ENCODE measurements around the gene IDUA. TPM values are rescaled to one million over a fixed set of nuclear protein-coding genes. Genes with fewer than 3 reads are reported as not detected.

Gene IDUA
- total RNA-seq, 1 experiment from 2014 or later, result 46.6 TPM

DNA sequence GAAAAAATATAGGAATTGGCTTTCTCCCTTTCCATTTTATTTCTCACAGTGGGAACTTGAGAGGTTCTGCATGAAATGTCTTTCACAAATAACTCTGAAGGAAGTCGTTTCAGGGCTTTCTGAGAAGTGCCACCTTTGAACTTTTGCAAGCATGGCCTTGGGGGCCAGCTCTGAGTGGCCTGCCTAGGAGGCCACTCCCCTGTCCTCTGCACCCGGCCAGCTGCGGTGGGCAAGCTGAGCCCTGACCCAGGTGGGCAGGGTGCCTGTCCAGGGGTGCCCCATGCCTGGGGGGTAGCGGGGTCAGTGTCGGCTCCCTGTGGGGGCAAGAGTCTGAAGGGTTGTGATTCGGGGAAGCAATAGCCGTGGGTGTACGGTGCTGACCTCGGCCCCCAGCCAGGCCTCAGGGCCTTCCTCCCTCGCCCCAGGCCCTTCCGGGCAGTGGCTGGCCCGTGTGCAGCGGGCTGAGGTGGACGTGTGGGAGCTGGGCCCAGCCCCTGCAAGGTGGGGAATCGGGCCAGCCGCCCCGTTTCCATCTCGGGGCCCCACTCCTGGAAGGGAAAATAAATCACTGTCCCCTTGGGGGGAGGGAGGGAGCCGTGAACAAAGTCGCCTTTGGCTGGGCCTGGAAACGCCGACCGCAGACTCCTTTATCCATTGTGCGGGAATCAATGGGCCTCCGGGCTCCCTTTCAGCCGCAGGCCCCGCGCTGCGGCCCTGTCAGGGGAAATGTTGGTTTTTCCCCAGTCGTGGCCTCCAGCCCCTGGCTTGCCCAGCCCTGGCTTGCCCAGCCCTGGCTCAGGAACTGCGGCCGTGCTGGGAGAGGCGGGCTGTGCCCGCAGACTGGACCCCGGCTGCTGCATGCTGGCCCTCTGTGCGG, 27.7 kb downstream of the IDUA start:
- no peak overlapping the region for H3K27ac ChIP-seq
- peaks cover 21% of the 10 kb centered on the region; the same call in 1 of the 2 replicates for H3F3A ChIP-seq (ENCODE audit: insufficient read depth, low read depth)
- no peaks in the 10 kb centered on the region for H3K9me2 ChIP-seq (ENCODE audit: insufficient read depth)
- H3K4me3 ChIP-seq, result no peak overlapping the region
- no peak overlapping the region for H3K4me2 ChIP-seq
- CTCF ChIA-PET, result no interaction called here
- POLR2A ChIA-PET (ENCODE audit: unreplicated experiment), result no interaction called here
- no peak overlapping the region for H2AFZ ChIP-seq
- TF ChIP-seq, protein P1, sequence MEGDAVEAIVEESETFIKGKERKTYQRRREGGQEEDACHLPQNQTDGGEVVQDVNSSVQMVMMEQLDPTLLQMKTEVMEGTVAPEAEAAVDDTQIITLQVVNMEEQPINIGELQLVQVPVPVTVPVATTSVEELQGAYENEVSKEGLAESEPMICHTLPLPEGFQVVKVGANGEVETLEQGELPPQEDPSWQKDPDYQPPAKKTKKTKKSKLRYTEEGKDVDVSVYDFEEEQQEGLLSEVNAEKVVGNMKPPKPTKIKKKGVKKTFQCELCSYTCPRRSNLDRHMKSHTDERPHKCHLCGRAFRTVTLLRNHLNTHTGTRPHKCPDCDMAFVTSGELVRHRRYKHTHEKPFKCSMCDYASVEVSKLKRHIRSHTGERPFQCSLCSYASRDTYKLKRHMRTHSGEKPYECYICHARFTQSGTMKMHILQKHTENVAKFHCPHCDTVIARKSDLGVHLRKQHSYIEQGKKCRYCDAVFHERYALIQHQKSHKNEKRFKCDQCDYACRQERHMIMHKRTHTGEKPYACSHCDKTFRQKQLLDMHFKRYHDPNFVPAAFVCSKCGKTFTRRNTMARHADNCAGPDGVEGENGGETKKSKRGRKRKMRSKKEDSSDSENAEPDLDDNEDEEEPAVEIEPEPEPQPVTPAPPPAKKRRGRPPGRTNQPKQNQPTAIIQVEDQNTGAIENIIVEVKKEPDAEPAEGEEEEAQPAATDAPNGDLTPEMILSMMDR (conservative IDR thresholded peaks at IDR 0.05), result no peak
- TF ChIP-seq EZH2 (IDR thresholded peaks at IDR 0.05; ENCODE audit: low read depth), result no peak
- no peaks in the 10 kb centered on the region for H3K36me3 ChIP-seq (ENCODE audit: low read depth)
- no peak for DNase-seq
- no TSS peak for BruUV-seq (replicated peaks)
- intact Hi-C loops (cut with micrococcal nuclease; ENCODE audit: unreplicated experiment), result loop anchor here (5.0 kb wide), 2 partner anchors 233 to 333 kb away; partner anchors contain the start of genes CTBP1 and UVSSA
- no peaks in the 10 kb centered on the region for H3K27me3 ChIP-seq (ENCODE audit: insufficient read depth, low read depth)
- H3K9me3 ChIP-seq (ENCODE audit: insufficient read depth, low read depth), result no peaks in the 10 kb centered on the region
- H3K4me1 ChIP-seq (replicated peaks; ENCODE audit: insufficient read depth), result peaks cover 5% of the 10 kb centered on the region; the same call in 1 of the 2 replicates
- H3K79me2 ChIP-seq (ENCODE audit: low read depth), result no peaks in the 10 kb centered on the region; the same call in 1 of the 2 replicates
- H4K20me1 ChIP-seq (ENCODE audit: insufficient read depth), result peaks cover 2% of the 10 kb centered on the region; the same call in 1 of the 2 replicates

DNA sequence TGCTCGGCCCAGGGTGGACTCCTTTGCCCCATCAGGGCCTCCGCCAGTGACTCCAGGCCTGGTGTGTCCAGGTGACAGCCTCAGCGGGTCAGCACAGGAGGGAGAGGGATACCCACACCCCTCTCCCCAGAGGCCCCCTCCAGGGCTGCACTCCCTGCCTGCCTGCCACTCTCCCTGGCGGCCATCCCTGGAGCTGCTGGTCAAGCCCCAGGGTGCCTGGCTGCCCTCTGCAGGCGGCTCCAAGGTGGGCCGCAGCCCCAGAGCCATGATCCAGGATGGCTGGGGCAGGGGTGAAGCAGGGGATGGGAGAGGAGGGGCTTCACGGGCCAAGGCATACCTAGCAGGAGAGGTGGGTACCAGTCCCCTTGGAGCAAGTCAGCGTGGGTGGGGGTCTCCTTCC, 28.3 kb downstream of the IDUA start:
- CTCF ChIA-PET, result no interaction called here
- BruUV-seq (replicated peaks), result no TSS peak
- H3K27me3 ChIP-seq (ENCODE audit: insufficient read depth, low read depth), result no peaks in the 10 kb centered on the region
- no peaks in the 10 kb centered on the region for H3K9me2 ChIP-seq (ENCODE audit: insufficient read depth)
- no peak overlapping the region for H3K4me3 ChIP-seq
- POLR2A ChIA-PET (ENCODE audit: unreplicated experiment), result no interaction called here
- H2AFZ ChIP-seq, result no peak overlapping the region
- peaks cover 5% of the 10 kb centered on the region; the same call in 1 of the 2 replicates for H3K4me1 ChIP-seq (replicated peaks; ENCODE audit: insufficient read depth)
- no peaks in the 10 kb centered on the region for H3K9me3 ChIP-seq (ENCODE audit: insufficient read depth, low read depth)
- no peak for DNase-seq
- intact Hi-C loops (cut with micrococcal nuclease; ENCODE audit: unreplicated experiment), result no loop called here
- no peaks in the 10 kb centered on the region; the same call in 1 of the 2 replicates for H3K79me2 ChIP-seq (ENCODE audit: low read depth)
- H3K27ac ChIP-seq, result no peak overlapping the region
- no peaks in the 10 kb centered on the region for H3K36me3 ChIP-seq (ENCODE audit: low read depth)
- TF ChIP-seq, protein P1 (conservative IDR thresholded peaks at IDR 0.05), result no peak
- no peak for TF ChIP-seq EZH2 (IDR thresholded peaks at IDR 0.05; ENCODE audit: low read depth)
- H3K4me2 ChIP-seq, result no peak overlapping the region
- peaks cover 18% of the 10 kb centered on the region; the same call in 1 of the 2 replicates for H3F3A ChIP-seq (ENCODE audit: insufficient read depth, low read depth)
- H4K20me1 ChIP-seq (ENCODE audit: insufficient read depth), result peaks cover 2% of the 10 kb centered on the region; the same call in 1 of the 2 replicates

DNA sequence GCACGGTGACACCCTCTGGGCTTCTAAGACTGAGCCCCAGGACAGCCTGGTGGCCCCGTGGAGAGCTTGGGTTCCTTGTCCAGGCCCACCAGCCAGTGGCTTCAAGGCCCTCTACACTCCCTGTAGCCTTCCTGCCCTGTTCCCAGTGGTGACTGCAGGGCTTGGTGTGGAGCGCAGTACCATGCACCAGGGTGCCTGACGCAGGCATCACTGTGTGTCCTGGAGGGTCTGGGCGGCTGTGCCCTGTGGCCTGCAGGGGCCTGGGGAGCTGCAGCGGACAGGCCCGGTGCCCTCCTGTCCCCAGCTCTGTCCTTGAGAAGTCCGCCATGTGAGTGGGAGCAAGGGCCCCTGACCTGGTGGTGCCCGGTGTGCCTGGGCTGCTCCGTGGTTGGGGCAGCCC, 28.9 kb downstream of the IDUA start:
- Histone ChIP-seq H3K27me3 (ENCODE audit: insufficient read depth, low read depth) (no peaks in the 10 kb centered on the region), H3F3A (ENCODE audit: insufficient read depth, low read depth) (peaks cover 12% of the 10 kb centered on the region; the same call in 1 of the 2 replicates), H3K4me2 (no peak overlapping the region), H3K9me3 (ENCODE audit: insufficient read depth, low read depth) (no peaks in the 10 kb centered on the region), H3K79me2 (ENCODE audit: low read depth) (no peaks in the 10 kb centered on the region; the same call in 1 of the 2 replicates), H3K9me2 (ENCODE audit: insufficient read depth) (no peaks in the 10 kb centered on the region), H2AFZ (no peak overlapping the region), H3K4me1 (replicated peaks; ENCODE audit: insufficient read depth) (peaks cover 5% of the 10 kb centered on the region; the same call in 1 of the 2 replicates), H3K36me3 (ENCODE audit: low read depth) (no peaks in the 10 kb centered on the region), H3K27ac (no peak overlapping the region), H3K4me3 (no peak overlapping the region), H4K20me1 (ENCODE audit: insufficient read depth) (peaks cover 2% of the 10 kb centered on the region; the same call in 1 of the 2 replicates)
- BruUV-seq (replicated peaks), result no TSS peak
- POLR2A ChIA-PET (ENCODE audit: unreplicated experiment), result no interaction called here
- TF ChIP-seq, protein P1 (conservative IDR thresholded peaks at IDR 0.05), result no peak
- TF ChIP-seq EZH2 (IDR thresholded peaks at IDR 0.05; ENCODE audit: low read depth), result no peak
- intact Hi-C loops (cut with micrococcal nuclease; ENCODE audit: unreplicated experiment), result no loop called here
- CTCF ChIA-PET, result no interaction called here
- DNase-seq, result no peak
